RWPE2 (cell line): ENCODE measurements around the gene MRPL24.

Experiments
- ATAC-seq: fragments of 200-7000 bp; cut with Tn5 transposase; 3 replicates; pipeline ENCODE4 v1.9.1; 2021; ENCODE audit warnings: low read depth
- DNase-seq: peaks from one replicate; pipeline ENCODE4 v3.0.0-alpha.2; 2020; ENCODE audit warnings: low spot score
- H3K27ac ChIP-seq: fragments of 450-650 bp; 2 replicates; pipeline ENCODE4 v1.5.1; 2017; ENCODE audit warnings: mild to moderate bottlenecking; ENCODE audit not compliant: poor library complexity, severe bottlenecking
- H3K27me3 ChIP-seq: fragments of 250-450 bp; sonication (Bioruptor Pico); 2 replicates; pipeline ENCODE4 v1.5.1; 2021; ENCODE audit warnings: mild to moderate bottlenecking, moderate library complexity; ENCODE audit not compliant: insufficient read depth, poor library complexity, severe bottlenecking
- H3K36me3 ChIP-seq: fragments of 250-450 bp; sonication (Bioruptor Pico); 2 replicates; pipeline ENCODE4 v1.5.1; 2020; ENCODE audit warnings: low read depth, mild to moderate bottlenecking, moderate library complexity
- H3K4me1 ChIP-seq: fragments of 250-450 bp; sonication (Bioruptor Pico); 2 replicates; pipeline ENCODE4 v1.5.1; 2021; ENCODE audit warnings: mild to moderate bottlenecking, moderate library complexity; ENCODE audit not compliant: insufficient read depth, poor library complexity, severe bottlenecking
- H3K4me3 ChIP-seq: fragments of 250-450 bp; sonication (Bioruptor Pico); 2 replicates; pipeline ENCODE4 v1.5.1; 2021; ENCODE audit warnings: mild to moderate bottlenecking, moderate library complexity; ENCODE audit not compliant: severe bottlenecking
- H3K9me3 ChIP-seq: fragments of 250-450 bp; sonication (Bioruptor Pico); 2 replicates; pipeline ENCODE4 v1.5.1; 2021; ENCODE audit warnings: mild to moderate bottlenecking, moderate library complexity; ENCODE audit not compliant: severe bottlenecking
- CTCF ChIP-seq: fragments of 450-650 bp; IDR thresholded peaks from one replicate; pipeline ENCODE4 v1.5.1; 2017; ENCODE audit warnings: mild to moderate bottlenecking, moderate library complexity; ENCODE audit not compliant: poor library complexity, severe bottlenecking

Gene MRPL24

GRCh38 chr1:156709031-156709430 is 31.9 kb downstream of the MRPL24 start:
- H3K9me3 ChIP-seq = no peaks in the 10 kb centered on the region
- H3K27ac ChIP-seq = peak overlapping the region; percentile 31
- H3K4me1 ChIP-seq = peaks cover 51% of the 10 kb centered on the region
- no peak for ATAC-seq
- no peaks in the 10 kb centered on the region for H3K36me3 ChIP-seq
- no peak for TF ChIP-seq CTCF
- no peak for DNase-seq
- H3K27me3 ChIP-seq = no peaks in the 10 kb centered on the region
- no peak overlapping the region for H3K4me3 ChIP-seq

DNA sequence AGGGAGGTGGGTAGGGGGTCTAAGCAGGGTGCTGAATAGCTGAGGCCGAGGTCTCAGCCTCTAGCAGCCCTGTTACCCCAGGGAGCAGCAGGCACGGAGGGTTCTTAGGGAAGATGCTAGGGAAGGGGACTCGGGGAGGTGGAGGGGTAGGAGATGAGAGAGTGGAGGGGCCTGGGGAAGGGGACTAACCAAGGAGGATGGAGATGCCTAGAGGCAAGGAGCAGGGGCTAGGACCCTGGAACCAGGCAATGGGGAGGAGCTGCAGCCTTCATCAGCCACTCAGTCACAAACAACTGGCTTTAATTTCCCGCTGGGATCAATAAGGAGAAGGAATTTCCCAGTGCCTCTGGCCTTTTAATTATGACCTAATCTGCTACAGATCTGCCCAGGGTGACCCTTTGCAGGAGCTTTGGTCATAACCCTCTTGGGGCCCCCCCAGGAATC is 32.6 kb downstream of the MRPL24 start:
- no peaks in the 10 kb centered on the region for H3K27me3 ChIP-seq
- no peak for TF ChIP-seq CTCF

DNA sequence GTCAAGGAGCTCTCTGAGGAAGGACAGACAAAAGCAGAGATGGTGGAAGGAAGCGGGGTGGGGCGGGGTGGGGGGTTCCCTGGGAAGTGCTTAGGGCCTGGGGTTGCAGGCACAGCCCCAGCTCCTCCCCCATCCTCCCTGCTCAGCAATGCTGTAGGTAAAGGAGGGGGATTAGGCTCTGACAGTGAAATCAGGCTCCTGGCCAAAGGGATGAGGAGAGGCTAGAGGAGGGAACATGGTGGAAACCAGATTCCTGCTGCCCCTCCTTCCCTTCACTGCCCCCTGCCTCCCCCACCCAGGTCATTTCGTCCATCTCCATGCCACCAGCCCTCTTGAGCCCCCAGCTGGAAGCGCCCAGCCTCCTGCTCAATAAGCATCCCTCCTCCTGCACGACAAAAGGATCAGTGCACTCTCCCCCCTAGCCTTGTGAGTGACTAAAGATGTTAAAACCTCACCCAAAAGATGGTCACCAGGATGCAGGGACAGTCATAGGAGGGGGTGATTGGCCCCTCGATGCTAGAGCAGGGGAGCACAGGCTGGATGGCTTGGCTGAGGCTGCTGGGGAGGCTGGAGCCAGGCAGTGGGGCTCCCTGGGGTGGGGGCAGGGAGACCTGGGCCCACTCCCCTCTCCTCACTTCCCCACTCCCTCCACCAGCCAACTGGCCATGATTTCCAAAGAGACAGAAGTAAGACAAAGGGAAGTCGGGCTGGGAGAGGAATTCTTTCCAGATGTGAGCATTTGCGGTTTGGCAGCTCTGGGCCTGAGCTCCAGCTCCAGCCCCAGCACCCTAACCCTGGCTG is 33.3 kb downstream of the MRPL24 start:
- no peak overlapping the region for H3K27ac ChIP-seq
- TF ChIP-seq CTCF = no peak
- H3K4me3 ChIP-seq = no peak overlapping the region

More for the DNA sequence above, 32.6 kb downstream of the MRPL24 start:
- Histone ChIP-seq H3K27ac (no peak overlapping the region), H3K9me3 (no peaks in the 10 kb centered on the region), H3K4me3 (no peak overlapping the region), H3K4me1 (peaks cover 55% of the 10 kb centered on the region), H3K36me3 (no peaks in the 10 kb centered on the region)
- DNase-seq (no peak), ATAC-seq (no peak)

GRCh38 chr1:156706657-156707416 is 34.1 kb downstream of the MRPL24 start:
- Histone ChIP-seq H3K4me1 (peaks cover 45% of the 10 kb centered on the region), H3K27ac (no peak overlapping the region), H3K36me3 (no peaks in the 10 kb centered on the region), H3K9me3 (no peaks in the 10 kb centered on the region), H3K27me3 (no peaks in the 10 kb centered on the region), H3K4me3 (no peak overlapping the region)
- TF ChIP-seq CTCF = no peak
- ATAC-seq (no peak), DNase-seq (no peak)

More for the DNA sequence above, 33.3 kb downstream of the MRPL24 start:
- DNase-seq (no peak), ATAC-seq (no peak)
- no peaks in the 10 kb centered on the region for H3K27me3 ChIP-seq
- H3K4me1 ChIP-seq = peaks cover 51% of the 10 kb centered on the region
- H3K36me3 ChIP-seq = no peaks in the 10 kb centered on the region
- no peaks in the 10 kb centered on the region for H3K9me3 ChIP-seq
